ENCODE measurements around the gene VTCN1.

The VTCN1 gene

GRCh38 chr1:117147856-117148588, 62.7 kb downstream of the VTCN1 start:
- no peak for FAIRE-seq
- DNase-seq (ENCODE audit: insufficient read length, low spot score): no peak
- TF ChIP-seq, protein P1, sequence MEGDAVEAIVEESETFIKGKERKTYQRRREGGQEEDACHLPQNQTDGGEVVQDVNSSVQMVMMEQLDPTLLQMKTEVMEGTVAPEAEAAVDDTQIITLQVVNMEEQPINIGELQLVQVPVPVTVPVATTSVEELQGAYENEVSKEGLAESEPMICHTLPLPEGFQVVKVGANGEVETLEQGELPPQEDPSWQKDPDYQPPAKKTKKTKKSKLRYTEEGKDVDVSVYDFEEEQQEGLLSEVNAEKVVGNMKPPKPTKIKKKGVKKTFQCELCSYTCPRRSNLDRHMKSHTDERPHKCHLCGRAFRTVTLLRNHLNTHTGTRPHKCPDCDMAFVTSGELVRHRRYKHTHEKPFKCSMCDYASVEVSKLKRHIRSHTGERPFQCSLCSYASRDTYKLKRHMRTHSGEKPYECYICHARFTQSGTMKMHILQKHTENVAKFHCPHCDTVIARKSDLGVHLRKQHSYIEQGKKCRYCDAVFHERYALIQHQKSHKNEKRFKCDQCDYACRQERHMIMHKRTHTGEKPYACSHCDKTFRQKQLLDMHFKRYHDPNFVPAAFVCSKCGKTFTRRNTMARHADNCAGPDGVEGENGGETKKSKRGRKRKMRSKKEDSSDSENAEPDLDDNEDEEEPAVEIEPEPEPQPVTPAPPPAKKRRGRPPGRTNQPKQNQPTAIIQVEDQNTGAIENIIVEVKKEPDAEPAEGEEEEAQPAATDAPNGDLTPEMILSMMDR (IDR thresholded peaks at IDR 0.05; ENCODE audit: insufficient read depth, missing control alignments): no peak

GRCh38 chr1:117147341-117147831, 63.3 kb downstream of the VTCN1 start:
- FAIRE-seq (no peak), DNase-seq (ENCODE audit: insufficient read length, low spot score) (no peak)
- TF ChIP-seq, protein P1 (IDR thresholded peaks at IDR 0.05; ENCODE audit: insufficient read depth, missing control alignments): no peak

GRCh38 chr1:117146575-117147340, 64.0 kb downstream of the VTCN1 start:
- FAIRE-seq (no peak), DNase-seq (ENCODE audit: insufficient read length, low spot score) (no peak)
- TF ChIP-seq, protein P1 (IDR thresholded peaks at IDR 0.05; ENCODE audit: insufficient read depth, missing control alignments): no peak

DNA sequence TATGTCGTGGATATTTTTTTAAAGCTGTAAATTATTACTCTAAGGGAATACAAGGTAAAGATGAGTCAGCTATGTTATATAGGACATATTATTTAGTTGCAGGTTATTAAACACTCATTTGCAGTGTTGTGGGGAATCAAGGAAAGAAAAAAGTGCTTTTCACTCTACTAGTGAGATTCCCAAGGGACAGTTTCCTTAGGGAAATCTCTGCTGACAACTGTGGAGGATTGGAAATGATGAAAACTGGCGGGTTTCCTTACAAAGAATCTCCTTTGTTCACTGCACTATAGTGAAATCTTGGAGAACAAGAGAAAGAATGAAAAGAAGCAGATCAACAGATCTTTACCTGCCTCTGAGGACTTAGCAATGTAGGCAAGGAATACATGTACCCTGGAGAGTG, 64.7 kb downstream of the VTCN1 start:
- TF ChIP-seq, protein P1 (IDR thresholded peaks at IDR 0.05; ENCODE audit: insufficient read depth, missing control alignments): no peak
- FAIRE-seq (no peak), DNase-seq (ENCODE audit: insufficient read length, low spot score) (no peak)

- TF ChIP-seq, protein P1 (IDR thresholded peaks at IDR 0.05; ENCODE audit: insufficient read depth, missing control alignments): no peak
- FAIRE-seq: no peak
- DNase-seq (ENCODE audit: insufficient read length, low spot score): no peak
These were observed 66.9 kb downstream of the VTCN1 start for GRCh38 chr1:117143871-117144270.

GRCh38 chr1:117143172-117143571, 67.6 kb downstream of the VTCN1 start:
- TF ChIP-seq, protein P1 (IDR thresholded peaks at IDR 0.05; ENCODE audit: insufficient read depth, missing control alignments): no peak
- DNase-seq (ENCODE audit: insufficient read length, low spot score) (no peak), FAIRE-seq (no peak)

GRCh38 chr1:117142200-117142599, 68.5 kb downstream of the VTCN1 start:
- TF ChIP-seq, protein P1 (IDR thresholded peaks at IDR 0.05; ENCODE audit: insufficient read depth, missing control alignments): no peak
- no peak for FAIRE-seq
- no peak for DNase-seq (ENCODE audit: insufficient read length, low spot score)
